Rectal smooth muscle tissue (tissue), 1 donor: Measurements from ENCODE around the gene GATA1.

Experiments used
- H3K27ac ChIP-seq: one replicate; pipeline ENCODE4 v1.7.0; 2013; ENCODE audit warnings: low read depth, low read length, inconsistent platforms
- H3K27me3 ChIP-seq: one replicate; pipeline ENCODE4 v1.7.0; 2013; ENCODE audit warnings: low read length; ENCODE audit not compliant: control insufficient read depth, insufficient read depth
- H3K36me3 ChIP-seq: one replicate; pipeline ENCODE4 v1.7.0; 2013; ENCODE audit warnings: low read length; ENCODE audit not compliant: control insufficient read depth, insufficient read depth
- H3K4me1 ChIP-seq: one replicate; pipeline ENCODE4 v1.7.0; 2013; ENCODE audit warnings: low read length; ENCODE audit not compliant: control insufficient read depth, insufficient read depth
- H3K4me3 ChIP-seq: one replicate; pipeline ENCODE4 v1.7.0; 2013; ENCODE audit warnings: low read length
- H3K9ac ChIP-seq: one replicate; pipeline ENCODE4 v1.7.0; 2013; ENCODE audit warnings: low read length

Gene GATA1

DNA sequence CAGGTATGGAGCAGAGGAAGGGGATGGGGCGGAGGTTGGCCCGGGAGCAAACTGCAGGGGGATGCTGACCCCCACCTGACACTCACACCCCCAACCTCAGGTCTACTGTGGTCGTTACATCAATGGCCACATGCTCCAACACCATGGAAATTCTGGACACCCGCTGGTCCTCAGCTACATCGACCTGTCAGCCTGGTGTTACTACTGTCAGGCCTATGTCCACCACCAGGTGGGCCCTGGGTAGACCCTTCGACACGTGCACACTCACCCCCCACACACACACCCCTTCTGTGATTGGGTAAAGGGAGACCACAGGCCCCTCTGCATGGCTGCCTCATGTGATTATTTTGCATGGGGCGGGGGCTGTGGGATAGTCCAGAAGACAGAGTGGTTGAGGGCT is 37.7 kb downstream of the GATA1 start:
- Histone ChIP-seq H3K4me3 (no peak overlapping the region), H3K9ac (no peak overlapping the region), H3K36me3 (peaks cover 22% of the 10 kb centered on the region), H3K27me3 (no peaks in the 10 kb centered on the region), H3K27ac (no peak overlapping the region), H3K4me1 (no peaks in the 10 kb centered on the region)

DNA sequence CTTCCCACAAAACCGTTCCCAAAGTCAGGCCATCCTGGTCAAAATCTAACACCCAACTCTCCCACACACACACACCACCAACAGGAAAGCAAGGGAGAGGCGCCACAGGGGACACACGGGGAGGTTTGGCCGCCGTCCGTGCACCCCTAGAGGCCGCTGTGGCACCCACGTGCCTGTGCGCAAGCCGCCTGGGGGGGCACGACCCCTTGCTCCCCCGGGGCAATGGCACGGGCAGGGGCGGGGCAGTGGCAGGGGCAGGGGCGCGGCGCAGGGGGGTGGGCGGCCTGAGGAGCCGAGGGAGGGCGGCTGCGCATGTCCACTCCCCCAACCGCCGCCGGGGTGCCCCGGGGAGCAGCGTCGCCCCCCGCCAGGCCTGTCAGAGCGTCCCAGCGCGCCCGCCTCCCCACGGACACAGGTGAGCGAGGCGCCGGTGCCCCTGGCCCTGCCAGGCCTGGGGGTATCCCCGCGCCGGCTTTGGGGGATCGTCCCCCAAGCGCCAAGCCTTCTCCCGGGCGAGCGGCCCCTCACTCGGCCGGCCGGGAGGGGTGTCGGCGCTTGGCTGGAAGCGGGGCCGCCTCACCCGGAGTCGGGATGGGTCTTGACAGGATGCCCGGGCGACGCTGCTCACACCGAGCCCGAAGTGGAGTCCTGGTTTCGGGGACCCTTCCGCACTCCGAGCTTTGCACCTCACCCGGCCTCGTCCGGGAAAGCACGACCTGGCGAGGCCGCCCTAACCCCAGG is 39.9 kb downstream of the GATA1 start, which contains the start of gene ERAS:
ERAS (plus strand) TSS at position 379 of the 741 bp plus-strand sequence. CDS start 2,611 bp downstream, outside the sequence.
- H3K27ac ChIP-seq, result no peak within 1 kb of the TSS
- peaks cover 18% of the 10 kb centered on the region for H3K36me3 ChIP-seq
- no peaks in the 10 kb centered on the region for H3K4me1 ChIP-seq
- H3K4me3 ChIP-seq, result no peak within 1 kb of the TSS
- no peak within 1 kb of the TSS for H3K9ac ChIP-seq
- peaks cover 8% of the 10 kb centered on the region for H3K27me3 ChIP-seq

DNA sequence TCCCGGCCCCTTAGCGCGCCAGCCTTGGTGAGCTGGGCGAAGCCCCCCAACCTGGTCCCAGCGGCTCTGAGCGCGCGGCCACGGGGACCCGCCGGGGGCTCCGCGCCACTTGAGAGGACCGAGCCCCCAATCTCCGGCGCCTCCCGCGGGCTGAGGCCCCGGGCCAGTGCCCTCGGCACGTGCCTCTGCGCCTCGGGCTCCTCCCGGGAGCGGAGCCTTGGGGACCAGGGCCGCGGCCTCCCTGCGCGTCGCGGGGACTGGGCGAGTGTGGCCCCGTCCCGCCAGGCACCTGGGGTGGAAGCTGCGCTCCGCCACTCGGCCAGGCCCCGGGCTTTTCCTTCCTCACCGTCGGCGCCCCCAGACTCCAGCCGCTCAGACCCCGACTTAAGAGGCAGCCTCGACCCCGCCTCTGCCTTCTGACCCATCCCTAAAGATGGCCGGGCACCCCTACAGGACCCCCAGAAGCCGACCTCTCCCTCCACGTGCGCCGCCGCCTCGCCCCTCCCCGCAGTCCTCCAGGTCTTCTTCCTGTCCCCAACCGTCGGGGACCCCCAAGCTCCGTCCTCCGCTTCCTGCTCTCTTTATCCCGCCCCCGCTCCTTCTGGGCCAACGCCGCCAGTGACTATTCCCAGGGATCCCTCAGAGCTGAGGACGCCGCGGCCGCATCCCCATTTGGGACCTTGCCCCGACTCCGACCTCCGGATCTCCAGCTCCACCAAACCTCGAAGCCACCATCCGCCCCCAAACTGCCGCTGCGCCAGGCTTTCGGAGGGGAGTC is 40.7 kb downstream of the GATA1 start:
- no peak overlapping the region for H3K9ac ChIP-seq
- H3K36me3 ChIP-seq, result peaks cover 16% of the 10 kb centered on the region
- H3K4me3 ChIP-seq, result no peak overlapping the region
- no peaks in the 10 kb centered on the region for H3K4me1 ChIP-seq
- no peak overlapping the region for H3K27ac ChIP-seq
- H3K27me3 ChIP-seq, result peaks cover 12% of the 10 kb centered on the region

DNA sequence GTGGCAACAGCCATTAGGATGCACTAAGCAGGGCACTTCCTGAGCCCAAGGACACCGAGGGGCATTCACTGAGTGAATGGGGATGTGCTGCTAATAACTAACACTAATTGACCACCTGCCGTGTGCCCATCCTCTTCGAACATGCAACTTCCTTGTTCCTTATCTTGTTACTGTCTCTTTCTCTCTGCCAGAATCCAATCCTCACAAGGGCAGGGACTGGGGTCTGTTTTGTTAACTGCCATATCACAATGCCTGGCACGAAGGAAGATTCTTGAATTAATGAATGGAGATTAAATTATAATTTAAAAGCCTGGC is 41.2 kb downstream of the GATA1 start:
- H3K36me3 ChIP-seq, result peaks cover 12% of the 10 kb centered on the region
- no peak overlapping the region for H3K4me3 ChIP-seq
- no peak overlapping the region for H3K27ac ChIP-seq
- no peak overlapping the region for H3K9ac ChIP-seq
- H3K27me3 ChIP-seq, result peaks cover 12% of the 10 kb centered on the region
- no peaks in the 10 kb centered on the region for H3K4me1 ChIP-seq

DNA sequence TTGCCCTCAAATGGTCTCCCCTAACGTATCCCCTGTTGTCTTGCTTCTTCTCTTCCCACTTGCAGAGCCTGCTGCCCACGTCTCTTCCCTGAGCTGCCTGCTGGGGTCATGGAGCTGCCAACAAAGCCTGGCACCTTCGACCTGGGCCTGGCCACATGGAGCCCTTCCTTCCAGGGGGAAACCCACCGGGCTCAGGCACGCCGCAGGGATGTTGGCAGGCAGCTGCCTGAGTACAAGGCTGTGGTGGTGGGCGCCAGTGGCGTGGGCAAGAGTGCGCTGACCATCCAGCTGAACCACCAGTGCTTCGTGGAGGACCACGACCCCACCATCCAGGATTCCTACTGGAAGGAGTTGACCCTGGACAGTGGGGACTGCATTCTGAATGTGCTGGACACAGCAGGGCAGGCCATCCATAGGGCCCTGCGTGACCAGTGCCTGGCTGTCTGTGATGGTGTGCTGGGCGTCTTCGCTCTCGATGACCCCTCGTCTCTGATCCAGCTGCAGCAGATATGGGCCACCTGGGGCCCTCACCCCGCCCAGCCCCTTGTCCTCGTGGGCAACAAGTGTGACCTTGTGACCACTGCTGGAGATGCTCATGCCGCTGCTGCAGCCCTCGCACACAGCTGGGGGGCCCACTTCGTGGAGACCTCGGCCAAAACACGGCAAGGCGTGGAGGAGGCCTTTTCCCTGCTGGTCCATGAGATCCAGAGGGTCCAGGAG is 42.8 kb downstream of the GATA1 start:
- Histone ChIP-seq H3K4me1 (no peaks in the 10 kb centered on the region), H3K36me3 (peaks cover 8% of the 10 kb centered on the region), H3K9ac (no peak overlapping the region), H3K27me3 (peaks cover 15% of the 10 kb centered on the region), H3K4me3 (no peak overlapping the region), H3K27ac (no peak overlapping the region)

DNA sequence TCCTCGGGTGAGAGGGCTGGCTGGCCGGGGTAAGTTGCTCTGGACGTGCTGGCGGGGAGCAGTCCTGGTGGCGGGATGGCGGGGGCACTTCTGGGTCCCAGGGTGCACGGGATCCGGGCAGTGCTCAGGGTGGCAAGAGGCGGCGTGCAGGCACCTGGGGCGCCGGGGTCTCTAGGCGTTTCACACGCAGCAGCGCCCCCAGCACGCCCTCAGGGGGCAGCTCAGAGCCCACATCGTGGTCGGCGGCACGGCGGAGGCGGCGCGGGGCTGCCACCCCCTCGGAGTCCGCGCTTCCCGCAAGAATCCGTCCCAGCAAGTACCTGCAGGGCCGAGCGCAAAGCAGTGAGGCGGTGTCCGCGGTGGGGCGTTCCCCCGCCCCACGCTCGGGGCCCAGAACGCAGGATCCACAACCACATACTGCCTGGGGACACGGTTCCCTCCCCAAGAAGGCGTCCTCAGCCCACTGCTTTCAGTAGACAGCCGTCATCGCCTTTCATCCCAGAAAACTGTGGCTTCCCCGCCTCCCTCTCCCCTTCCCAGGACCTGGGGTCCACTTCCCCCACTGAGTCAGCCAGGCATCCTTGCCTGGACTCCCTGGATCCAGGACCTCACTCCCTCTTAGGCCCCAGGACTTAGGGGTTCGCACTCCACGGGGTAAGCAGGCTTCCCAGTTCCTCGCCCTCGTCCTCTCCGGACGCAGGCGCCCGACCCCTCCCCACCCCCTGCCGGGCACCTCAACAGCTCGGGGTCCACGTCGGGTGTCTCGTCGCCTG is 44.9 kb downstream of the GATA1 start:
- Histone ChIP-seq H3K27ac (no peak overlapping the region), H3K27me3 (peaks cover 19% of the 10 kb centered on the region), H3K9ac (no peak overlapping the region), H3K4me1 (no peaks in the 10 kb centered on the region), H3K36me3 (no peaks in the 10 kb centered on the region), H3K4me3 (no peak overlapping the region)

DNA sequence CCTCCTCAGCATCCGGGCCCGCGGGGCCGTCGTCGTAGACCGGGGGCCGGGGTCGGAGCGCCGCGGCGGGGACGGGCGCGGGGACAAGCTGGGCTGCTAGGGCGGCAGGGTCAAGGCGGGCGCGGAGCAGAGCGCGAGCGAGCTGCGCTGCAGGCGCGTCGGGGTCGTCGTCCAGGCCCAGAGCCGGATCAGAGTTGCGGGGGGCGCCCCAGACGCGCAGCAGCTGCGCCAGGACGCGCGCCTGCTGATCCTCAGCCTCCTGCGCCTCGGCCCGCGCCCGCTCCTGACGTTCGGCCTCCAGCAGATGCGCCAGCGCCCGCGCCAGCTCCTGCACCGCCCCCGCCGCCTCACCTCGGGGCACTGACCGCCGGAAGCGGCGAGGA is 45.5 kb downstream of the GATA1 start:
- H3K27ac ChIP-seq, result no peak overlapping the region
- no peak overlapping the region for H3K4me3 ChIP-seq
- H3K9ac ChIP-seq, result no peak overlapping the region
- H3K36me3 ChIP-seq, result no peaks in the 10 kb centered on the region
- peaks cover 19% of the 10 kb centered on the region for H3K27me3 ChIP-seq
- no peaks in the 10 kb centered on the region for H3K4me1 ChIP-seq

DNA sequence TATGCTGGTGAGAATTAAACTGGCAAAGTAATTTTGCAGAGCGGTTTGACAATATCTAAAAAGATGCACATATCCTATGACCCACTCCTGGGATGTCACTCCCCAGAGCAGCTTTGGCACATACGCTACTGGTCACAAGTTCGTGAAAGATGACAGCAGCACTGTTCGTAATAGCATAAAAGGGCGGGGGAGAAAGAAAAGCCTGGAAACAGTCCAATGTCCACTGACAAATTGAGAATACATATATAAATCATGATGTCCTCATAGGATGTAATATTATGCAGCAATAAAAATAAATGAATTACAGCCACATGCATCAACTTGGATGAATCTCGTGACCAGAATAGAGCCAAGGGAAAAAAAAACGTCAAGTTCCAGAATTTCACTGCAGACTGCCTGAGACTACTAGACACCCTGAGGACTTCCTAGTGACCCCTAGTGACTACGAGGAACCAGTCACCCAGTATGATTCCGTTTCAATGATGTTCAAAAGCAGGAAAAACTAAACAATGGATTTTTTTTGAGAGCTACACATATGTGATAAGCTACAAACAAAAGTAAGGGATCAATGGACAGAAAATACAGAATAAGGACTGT is 47.2 kb downstream of the GATA1 start:
- Histone ChIP-seq H3K27ac (no peak overlapping the region), H3K27me3 (peaks cover 19% of the 10 kb centered on the region), H3K4me1 (no peaks in the 10 kb centered on the region), H3K4me3 (no peak overlapping the region), H3K9ac (no peak overlapping the region), H3K36me3 (no peaks in the 10 kb centered on the region)

DNA sequence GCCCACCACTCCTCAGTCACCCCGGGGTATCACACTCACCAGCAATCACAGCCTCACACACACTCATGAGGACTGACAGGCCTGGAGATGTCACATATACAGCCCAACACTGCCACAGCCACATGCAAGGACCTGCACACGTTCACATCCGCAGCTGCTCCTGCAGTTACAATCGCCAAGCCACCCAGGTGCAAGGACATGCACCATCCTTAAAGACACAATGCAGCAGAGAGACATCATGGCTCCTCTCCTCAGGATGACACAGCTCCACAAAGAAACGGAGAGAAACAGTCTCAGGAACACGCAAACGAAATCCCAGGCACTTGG is 48.0 kb downstream of the GATA1 start:
- H3K27me3 ChIP-seq, result peaks cover 19% of the 10 kb centered on the region

DNA sequence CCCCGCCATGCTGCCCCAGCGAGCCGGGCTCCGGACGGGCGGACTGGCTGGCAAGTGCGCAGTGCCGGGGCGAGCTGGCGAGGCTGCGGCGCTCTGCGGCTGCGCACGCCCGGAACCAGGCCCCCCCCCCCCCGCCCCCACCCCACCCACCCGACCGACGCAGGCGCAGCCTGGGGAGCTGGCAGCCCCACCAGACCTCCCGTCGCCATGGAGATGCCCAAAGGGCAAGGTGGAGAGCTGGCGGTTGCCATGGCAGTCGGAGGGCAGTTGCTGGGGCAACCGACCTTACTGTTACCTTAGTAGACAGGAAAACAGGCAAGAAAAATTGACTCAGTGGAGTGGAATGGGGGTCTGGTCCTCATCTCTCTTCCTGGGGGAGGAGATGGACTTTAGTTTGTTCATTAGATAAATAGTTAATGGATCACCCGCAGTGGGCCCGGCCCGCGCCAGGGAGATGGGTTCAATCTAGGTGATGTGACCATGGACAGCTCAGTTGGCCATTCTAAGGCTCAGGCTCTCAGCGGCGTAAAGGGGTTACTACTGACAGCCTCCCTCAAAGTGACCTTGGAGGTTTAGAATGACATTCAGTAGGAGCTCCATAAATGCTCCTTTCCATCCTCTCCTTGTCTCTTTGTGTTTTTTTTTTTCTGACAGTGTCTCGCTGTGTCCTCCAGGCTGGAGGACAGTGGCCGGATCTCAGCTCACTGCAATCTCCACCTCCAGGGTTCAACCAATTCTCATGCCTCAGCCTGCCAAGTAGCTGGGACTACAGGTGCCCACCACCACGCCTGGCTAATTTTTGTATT is 49.3 kb downstream of the GATA1 start, which contains the start of gene PCSK1N:
PCSK1N (minus strand) TSS at position 87 of the 806 bp plus-strand sequence; CDS start at position 9, 78 bp downstream.
- Histone ChIP-seq H3K4me3 (peak within 1 kb of the TSS; percentile 29), H3K4me1 (no peaks in the 10 kb centered on the region), H3K27ac (no peak within 1 kb of the TSS), H3K9ac (no peak within 1 kb of the TSS), H3K27me3 (peaks cover 17% of the 10 kb centered on the region), H3K36me3 (no peaks in the 10 kb centered on the region)

More for the DNA sequence above, 48.0 kb downstream of the GATA1 start:
- Histone ChIP-seq H3K27ac (no peak overlapping the region), H3K4me1 (no peaks in the 10 kb centered on the region), H3K36me3 (no peaks in the 10 kb centered on the region), H3K9ac (no peak overlapping the region), H3K4me3 (no peak overlapping the region)

DNA sequence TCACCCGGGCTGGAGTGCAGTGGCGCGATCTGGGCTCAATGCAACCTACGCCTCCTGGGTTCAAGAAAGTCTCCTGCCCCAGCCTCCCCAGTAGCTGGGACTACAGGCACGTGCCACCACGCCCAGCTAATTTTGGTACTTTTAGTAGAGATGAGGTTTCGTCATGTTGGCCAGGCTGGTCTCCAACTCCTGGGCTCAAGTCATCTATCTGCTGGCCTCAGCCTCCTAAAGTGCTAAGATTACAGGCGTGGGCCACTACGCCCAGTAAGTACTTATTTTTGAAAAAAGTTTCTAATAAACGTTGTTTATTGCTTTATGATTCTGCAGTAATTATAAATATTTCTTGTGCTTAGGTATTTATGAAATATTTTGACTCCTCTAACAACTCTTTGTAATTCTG is 53.3 kb downstream of the GATA1 start:
- Histone ChIP-seq H3K36me3 (no peaks in the 10 kb centered on the region), H3K27ac (no peak overlapping the region), H3K9ac (no peak overlapping the region), H3K4me3 (no peak overlapping the region), H3K27me3 (no peaks in the 10 kb centered on the region), H3K4me1 (no peaks in the 10 kb centered on the region)
